SU-DHL-6 (cell line): ENCODE measurements around the gene MAP2K1.

Experiments used
- H2AFZ ChIP-seq: fragments of 200-600 bp; sonication (generic); 2 replicates; pipeline ENCODE4 v1.6.1; 2014; ENCODE audit warnings: low read depth, mild to moderate bottlenecking, moderate library complexity, mixed read lengths, antibody characterized with exemption, low read length; ENCODE audit not compliant: severe bottlenecking
- H3F3A ChIP-seq: fragments of 200-600 bp; shearing (Covaris generic); 2 replicates; pipeline ENCODE4 v1.6.0; 2016; ENCODE audit warnings: antibody characterized with exemption, mild to moderate bottlenecking; ENCODE audit not compliant: insufficient read depth
- H3K27ac ChIP-seq: fragments of 200-600 bp; sonication (generic); 2 replicates; pipeline ENCODE4 v1.5.1; 2016; ENCODE audit warnings: low read depth, mild to moderate bottlenecking, low read length, moderate library complexity, mixed read lengths
- H3K27me3 ChIP-seq: fragments of 200-600 bp; sonication (generic), shearing (Covaris generic); 2 replicates; pipeline ENCODE4 v1.6.0; 2014; ENCODE audit warnings: mild to moderate bottlenecking, low read length
- H3K36me3 ChIP-seq: fragments of 200-600 bp; sonication (generic); 2 replicates; pipeline ENCODE4 v1.6.1; 2014; ENCODE audit warnings: mild to moderate bottlenecking, low read length, mixed read lengths
- H3K4me2 ChIP-seq: fragments of 300-600, 200-600 bp; shearing (Covaris generic), sonication (generic); 2 replicates; pipeline ENCODE4 v1.6.0; 2014; ENCODE audit warnings: low read length, low read depth, mild to moderate bottlenecking; ENCODE audit not compliant: poor library complexity, severe bottlenecking
- H3K4me3 ChIP-seq: fragments of 200-600 bp; sonication (generic); 2 replicates; pipeline ENCODE4 v1.5.1; 2014; ENCODE audit warnings: antibody characterized with exemption, low read length, mild to moderate bottlenecking, mixed read lengths; ENCODE audit not compliant: insufficient read depth, poor library complexity, severe bottlenecking
- H3K79me2 ChIP-seq: fragments of 200-600 bp; sonication (generic); 2 replicates; pipeline ENCODE4 v1.6.1; 2014; ENCODE audit warnings: mild to moderate bottlenecking, low read length, moderate library complexity; ENCODE audit not compliant: insufficient read depth
- H3K9ac ChIP-seq: fragments of 200-600 bp; sonication (generic); 2 replicates; pipeline ENCODE4 v1.7.0; 2014; ENCODE audit warnings: mild to moderate bottlenecking, low read length
- H3K9me2 ChIP-seq: fragments of 200-600 bp; sonication (generic); replicated peaks from 2 replicates; pipeline ENCODE4 v1.6.1; 2014; ENCODE audit warnings: low read length; ENCODE audit not compliant: insufficient read depth
- H3K9me3 ChIP-seq: fragments of 200-600 bp; sonication (generic); 2 replicates; pipeline ENCODE4 v1.6.1; 2014; ENCODE audit warnings: low read length, mixed read lengths; ENCODE audit not compliant: insufficient read depth
- H4K20me1 ChIP-seq: fragments of 200-600 bp; sonication (generic); 2 replicates; pipeline ENCODE4 v1.6.1; 2014; ENCODE audit warnings: low read depth, mild to moderate bottlenecking, antibody characterized with exemption, low read length, moderate library complexity, mixed read lengths
- CTCF ChIP-seq: fragments of 200-600 bp; sonication (generic); IDR thresholded peaks from one replicate; pipeline ENCODE4 v1.5.1; 2017; ENCODE audit warnings: antibody characterized with exemption, mild to moderate bottlenecking, low read length, moderate library complexity; ENCODE audit not compliant: insufficient read depth, poor library complexity, severe bottlenecking
- EZH2phosphoT487 ChIP-seq: fragments of 200-600 bp; sonication (generic), shearing (Covaris generic); conservative IDR thresholded peaks from 2 replicates; pipeline ENCODE4 v1.6.1; 2018; ENCODE audit warnings: mild to moderate bottlenecking, antibody characterized with exemption, low read length, moderate library complexity, mixed read lengths

Gene MAP2K1

GRCh38 chr15:66401130-66402021, 14.7 kb downstream of the MAP2K1 start:
- Histone ChIP-seq H3K4me2 (peak overlapping the region; percentile 20), H3K9me2 (no peaks in the 10 kb centered on the region), H3K79me2 (peaks cover 91% of the 10 kb centered on the region), H3K4me3 (no peak overlapping the region), H3K27ac (no peak overlapping the region), H4K20me1 (peaks cover 23% of the 10 kb centered on the region), H2AFZ (no peak overlapping the region), H3K9ac (no peak overlapping the region), H3K36me3 (no peaks in the 10 kb centered on the region), H3K27me3 (no peaks in the 10 kb centered on the region), H3K9me3 (no peaks in the 10 kb centered on the region), H3F3A (no peaks in the 10 kb centered on the region)
- TF ChIP-seq CTCF = no peak
- no peak for TF ChIP-seq EZH2phosphoT487

GRCh38 chr15:66402761-66403284, 16.1 kb downstream of the MAP2K1 start:
- H2AFZ ChIP-seq = no peak overlapping the region
- no peak overlapping the region for H3K27ac ChIP-seq
- H3K4me2 ChIP-seq = no peak overlapping the region
- H3K9me2 ChIP-seq = no peaks in the 10 kb centered on the region
- no peaks in the 10 kb centered on the region for H3K27me3 ChIP-seq
- no peaks in the 10 kb centered on the region for H3K36me3 ChIP-seq
- H3F3A ChIP-seq = no peaks in the 10 kb centered on the region
- TF ChIP-seq EZH2phosphoT487 (no peak), CTCF (no peak)
- no peak overlapping the region for H3K4me3 ChIP-seq
- H3K9ac ChIP-seq = no peak overlapping the region
- H3K79me2 ChIP-seq = peaks cover 95% of the 10 kb centered on the region
- peaks cover 24% of the 10 kb centered on the region for H4K20me1 ChIP-seq
- H3K9me3 ChIP-seq = no peaks in the 10 kb centered on the region

- Histone ChIP-seq H4K20me1 (peaks cover 24% of the 10 kb centered on the region), H3K79me2 (peaks cover 95% of the 10 kb centered on the region), H3K4me3 (no peak overlapping the region), H3K9ac (no peak overlapping the region), H3F3A (no peaks in the 10 kb centered on the region), H3K27me3 (no peaks in the 10 kb centered on the region), H2AFZ (no peak overlapping the region), H3K27ac (no peak overlapping the region), H3K9me3 (no peaks in the 10 kb centered on the region), H3K9me2 (no peaks in the 10 kb centered on the region), H3K4me2 (no peak overlapping the region), H3K36me3 (no peaks in the 10 kb centered on the region)
- TF ChIP-seq CTCF (no peak), EZH2phosphoT487 (no peak)
Measured at GRCh38 chr15:66403323-66403722, 16.6 kb downstream of the MAP2K1 start.
